ENCODE data around the gene MAGEC1. TPM values are rescaled to one million over a fixed set of nuclear protein-coding genes. Genes with fewer than 3 reads are reported as not detected.

MAGEC1 gene
- total RNA-seq, 3 donors from 2014 or later = not detected

DNA sequence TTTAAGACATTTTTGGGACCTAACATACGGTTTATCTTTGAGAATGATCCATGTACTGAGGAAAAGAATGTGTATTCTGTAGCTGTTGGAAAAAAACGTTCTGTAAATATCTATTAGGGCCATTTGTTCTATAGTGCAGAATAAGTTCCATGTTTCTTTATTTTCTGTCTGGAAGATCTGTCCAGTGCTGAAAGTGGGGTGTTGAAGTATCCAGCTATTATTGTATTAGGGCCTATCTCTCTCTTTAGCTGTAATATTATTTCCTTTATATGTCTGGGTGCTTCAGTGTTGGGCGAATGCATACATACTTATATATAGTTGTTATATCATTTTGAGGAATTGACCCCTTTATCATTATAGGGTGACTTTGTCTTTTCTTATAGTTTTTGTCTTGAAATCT, 24.7 kb downstream of the MAGEC1 start:
- no peaks in the 10 kb centered on the region for H3K36me3 ChIP-seq
- no peak overlapping the region for H3K27ac ChIP-seq
- TF ChIP-seq POLR2A (IDR thresholded peaks at IDR 0.05) (no peak), POLR2AphosphoS5 (IDR thresholded peaks at IDR 0.05) (no peak)
- TF ChIP-seq, protein P1, sequence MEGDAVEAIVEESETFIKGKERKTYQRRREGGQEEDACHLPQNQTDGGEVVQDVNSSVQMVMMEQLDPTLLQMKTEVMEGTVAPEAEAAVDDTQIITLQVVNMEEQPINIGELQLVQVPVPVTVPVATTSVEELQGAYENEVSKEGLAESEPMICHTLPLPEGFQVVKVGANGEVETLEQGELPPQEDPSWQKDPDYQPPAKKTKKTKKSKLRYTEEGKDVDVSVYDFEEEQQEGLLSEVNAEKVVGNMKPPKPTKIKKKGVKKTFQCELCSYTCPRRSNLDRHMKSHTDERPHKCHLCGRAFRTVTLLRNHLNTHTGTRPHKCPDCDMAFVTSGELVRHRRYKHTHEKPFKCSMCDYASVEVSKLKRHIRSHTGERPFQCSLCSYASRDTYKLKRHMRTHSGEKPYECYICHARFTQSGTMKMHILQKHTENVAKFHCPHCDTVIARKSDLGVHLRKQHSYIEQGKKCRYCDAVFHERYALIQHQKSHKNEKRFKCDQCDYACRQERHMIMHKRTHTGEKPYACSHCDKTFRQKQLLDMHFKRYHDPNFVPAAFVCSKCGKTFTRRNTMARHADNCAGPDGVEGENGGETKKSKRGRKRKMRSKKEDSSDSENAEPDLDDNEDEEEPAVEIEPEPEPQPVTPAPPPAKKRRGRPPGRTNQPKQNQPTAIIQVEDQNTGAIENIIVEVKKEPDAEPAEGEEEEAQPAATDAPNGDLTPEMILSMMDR (IDR thresholded peaks at IDR 0.05) = no peak
- intact Hi-C loops (cut with DNase I; ENCODE audit: low total_unique reads) = no loop called here
- H3K9me3 ChIP-seq = no peaks in the 10 kb centered on the region
- peaks cover 0 to 8% of the 10 kb centered on the region in 2 donors for H3K27me3 ChIP-seq
- no peak for DNase-seq (ENCODE audit: low spot score in 2 of 2)
- no peaks in the 10 kb centered on the region for H3K4me1 ChIP-seq
- no peak overlapping the region for H3K4me3 ChIP-seq

DNA sequence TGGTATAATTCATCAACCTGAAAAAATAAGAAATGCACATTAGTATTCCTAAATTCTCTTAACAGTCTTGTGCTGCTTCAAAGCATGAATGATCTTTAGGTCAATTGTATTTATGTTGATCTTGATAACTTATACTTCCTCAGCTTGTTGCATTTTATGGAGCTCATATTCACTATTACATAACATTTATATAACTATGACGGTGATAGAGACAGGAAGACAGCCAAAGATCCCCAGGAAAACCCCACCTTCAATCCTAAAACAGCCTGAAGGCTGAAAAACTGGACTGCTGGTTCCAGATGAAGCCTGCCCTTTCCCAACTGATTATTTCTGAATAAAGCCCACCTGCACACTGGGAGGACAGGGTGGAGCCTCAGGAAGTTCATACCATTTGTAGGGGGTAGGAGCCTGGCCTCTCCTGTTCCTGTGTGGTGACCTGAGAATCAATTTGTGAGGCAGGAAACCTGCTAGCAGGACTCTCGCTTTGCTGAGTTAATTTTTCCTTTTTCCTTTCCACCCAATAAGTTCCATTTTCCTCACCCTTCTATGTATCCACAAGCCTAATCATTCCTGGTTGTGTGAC, 30.5 kb downstream of the MAGEC1 start:
- Histone ChIP-seq H3K4me3 (no peak overlapping the region), H3K36me3 (no peaks in the 10 kb centered on the region), H3K27me3 (peaks cover 0 to 8% of the 10 kb centered on the region in 2 donors), H3K9me3 (no peaks in the 10 kb centered on the region), H3K27ac (no peak overlapping the region), H3K4me1 (no peaks in the 10 kb centered on the region)
- intact Hi-C loops (cut with DNase I; ENCODE audit: low total_unique reads) = no loop called here
- DNase-seq (ENCODE audit: low spot score in 2 of 2) = no peak
- no peak for TF ChIP-seq POLR2AphosphoS5 (IDR thresholded peaks at IDR 0.05)
- TF ChIP-seq, protein P1 (IDR thresholded peaks at IDR 0.05) = no peak
- TF ChIP-seq POLR2A (IDR thresholded peaks at IDR 0.05) = no peak

DNA sequence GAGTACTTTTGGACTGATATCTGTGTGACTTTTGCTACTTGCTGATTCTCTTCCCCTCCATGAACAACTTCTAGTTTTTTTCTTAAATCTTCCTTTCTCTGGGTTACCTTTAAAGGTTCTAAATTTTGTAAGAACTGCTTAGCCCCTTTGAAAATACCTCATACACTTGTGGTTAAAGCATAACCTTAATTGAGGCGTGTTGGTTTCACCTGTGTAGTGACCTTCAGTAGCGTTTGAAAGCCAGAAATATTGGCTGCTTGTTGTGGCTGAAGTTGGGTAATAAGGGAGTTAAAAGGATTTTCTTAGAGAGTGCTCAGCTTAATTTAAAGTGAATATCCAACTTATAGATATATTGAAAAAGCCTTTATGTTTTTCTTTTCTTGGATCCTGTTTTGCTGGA, 32.0 kb downstream of the MAGEC1 start:
- Histone ChIP-seq H3K36me3 (no peaks in the 10 kb centered on the region), H3K4me3 (no peak overlapping the region), H3K27ac (no peak overlapping the region), H3K27me3 (peaks cover 0 to 8% of the 10 kb centered on the region in 2 donors), H3K4me1 (no peaks in the 10 kb centered on the region), H3K9me3 (no peaks in the 10 kb centered on the region)
- no peak for TF ChIP-seq POLR2A (IDR thresholded peaks at IDR 0.05)
- TF ChIP-seq, protein P1 (IDR thresholded peaks at IDR 0.05) = no peak
- TF ChIP-seq POLR2AphosphoS5 (IDR thresholded peaks at IDR 0.05) = no peak
- intact Hi-C loops (cut with DNase I; ENCODE audit: low total_unique reads) = no loop called here
- DNase-seq (ENCODE audit: low spot score in 2 of 2) = no peak

DNA sequence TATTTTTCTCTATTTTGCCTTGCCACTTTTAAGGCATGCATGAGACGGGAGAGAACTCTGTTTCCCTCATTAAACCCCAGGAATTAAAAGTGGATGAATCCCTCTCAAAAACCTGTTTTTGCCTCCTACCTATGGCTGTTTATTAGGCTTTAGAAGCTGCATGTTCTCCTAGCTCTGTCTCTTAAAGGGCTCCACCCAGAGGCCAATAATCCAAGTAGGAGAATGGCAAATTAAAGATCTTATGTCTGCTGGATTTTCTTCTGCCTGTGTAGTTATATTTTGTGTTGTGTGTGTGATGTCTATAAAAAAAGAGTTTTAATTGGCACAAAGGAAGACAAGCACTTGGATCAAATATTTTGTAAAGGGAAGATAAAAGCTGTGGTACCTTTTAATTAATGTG, 32.4 kb downstream of the MAGEC1 start:
- H3K27ac ChIP-seq = no peak overlapping the region

DNA sequence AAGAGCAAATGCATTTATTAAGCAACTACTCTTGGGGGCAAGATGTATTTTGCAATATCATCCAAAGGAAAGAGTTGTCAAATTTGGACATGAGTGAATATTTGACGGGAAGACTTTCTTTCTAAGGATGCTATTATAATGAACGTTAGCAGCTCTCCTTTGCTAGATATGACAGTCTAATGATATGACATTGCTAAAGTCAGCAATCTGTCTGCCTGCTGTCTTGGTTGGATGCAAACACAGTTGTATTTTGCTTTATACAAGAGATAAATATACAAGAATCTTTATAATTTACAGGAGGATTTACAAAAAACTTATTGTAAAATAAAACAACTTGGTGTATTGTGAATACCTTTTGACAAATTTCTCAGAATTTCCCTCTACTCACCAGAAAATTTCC, 37.5 kb downstream of the MAGEC1 start:
- Histone ChIP-seq H3K36me3 (no peaks in the 10 kb centered on the region), H3K27ac (no peak overlapping the region), H3K9me3 (no peaks in the 10 kb centered on the region), H3K27me3 (no peaks in the 10 kb centered on the region), H3K4me3 (no peak overlapping the region), H3K4me1 (no peaks in the 10 kb centered on the region)
- TF ChIP-seq, protein P1 (IDR thresholded peaks at IDR 0.05) = no peak
- no peak for TF ChIP-seq POLR2AphosphoS5 (IDR thresholded peaks at IDR 0.05)
- TF ChIP-seq POLR2A (IDR thresholded peaks at IDR 0.05) = no peak
- DNase-seq (ENCODE audit: low spot score in 2 of 2) = no peak
- intact Hi-C loops (cut with DNase I; ENCODE audit: low total_unique reads) = no loop called here

More for the DNA sequence above, 32.4 kb downstream of the MAGEC1 start:
- no peak for DNase-seq (ENCODE audit: low spot score in 2 of 2)
- intact Hi-C loops (cut with DNase I; ENCODE audit: low total_unique reads) = no loop called here
- H3K9me3 ChIP-seq = no peaks in the 10 kb centered on the region
- no peaks in the 10 kb centered on the region for H3K36me3 ChIP-seq
- TF ChIP-seq, protein P1 (IDR thresholded peaks at IDR 0.05) = no peak
- TF ChIP-seq POLR2A (IDR thresholded peaks at IDR 0.05) = no peak
- H3K4me3 ChIP-seq = no peak overlapping the region
- H3K27me3 ChIP-seq = peaks cover 0 to 6% of the 10 kb centered on the region in 2 donors
- H3K4me1 ChIP-seq = no peaks in the 10 kb centered on the region

Measured in breast epithelium (tissue), 4 donors.